ENCODE data around the gene TCF19. TPM values are rescaled to one million over a fixed set of nuclear protein-coding genes. Genes with fewer than 3 reads are reported as not detected.

TCF19 gene
- total RNA-seq, 1 experiment from 2014 or later, result 15.0 TPM

- no peaks in the 10 kb centered on the region; a peak in 1 of 7 replicates for H3K36me3 Mint-ChIP-seq (ENCODE audit: insufficient read depth in 1 of 3, low read depth in 3 of 3)
- WGBS (ENCODE audit: extremely low coverage, insufficient read length, low lambda C conversion rate), result no CpG with 5 or more reads among the region's 2 CpGs
- no peak overlapping the region for H3K4me2 ChIP-seq (ENCODE audit: insufficient read depth, insufficient read length, low read length)
These were observed 50.7 kb downstream of the TCF19 start for GRCh38 chr6:31209137-31209536.

More at GRCh38 chr6:31209137-31209536, 50.7 kb downstream of the TCF19 start:
- H3K14ac ChIP-seq (ENCODE audit: insufficient read depth, low read length), result no peak overlapping the region
- no peak overlapping the region for H3K23ac ChIP-seq (ENCODE audit: insufficient read length, low read depth, low read length)
- no peak overlapping the region for H3K27ac ChIP-seq (ENCODE audit: insufficient read length, low read depth, low read length)
- Mint-ChIP-seq H3K4me3 (no peak overlapping the region), H3K4me1 (peaks cover 17 to 22% of the 10 kb centered on the region in 2 experiments), H3K27ac (no peak overlapping the region), H3K27me3 (ENCODE audit: low read depth) (peaks cover 6% of the 10 kb centered on the region; the same call in 1 of the 2 replicates), H3K9me3 (no peaks in the 10 kb centered on the region)
- no peak overlapping the region for H2AK5ac ChIP-seq (ENCODE audit: insufficient read length, low read length)
- no peaks in the 10 kb centered on the region for H3K27me3 ChIP-seq (ENCODE audit: insufficient read depth, low read length)
- no peak for DNase-seq
- no peaks in the 10 kb centered on the region for H3K23me2 ChIP-seq (ENCODE audit: insufficient read length, low read depth, low read length, poor library complexity, severe bottlenecking)
- H3K9ac ChIP-seq (ENCODE audit: extremely low read depth, insufficient read length, low read length), result no peak overlapping the region
- H2BK5ac ChIP-seq (ENCODE audit: insufficient read length, low read length), result no peak overlapping the region
- no peak overlapping the region for H2BK12ac ChIP-seq (ENCODE audit: insufficient read length, low read depth, low read length)
- H3T11ph ChIP-seq (ENCODE audit: low read length), result no peak overlapping the region
- H3K9me3 ChIP-seq (ENCODE audit: control insufficient read depth, low read depth, low read length), result no peaks in the 10 kb centered on the region
- H3K4me1 ChIP-seq (ENCODE audit: insufficient read depth, low read length), result no peaks in the 10 kb centered on the region; the same call in 1 of the 2 replicates
- H4K8ac ChIP-seq (replicated peaks; ENCODE audit: insufficient read length, low read depth, low read length), result no peak overlapping the region
- H2BK15ac ChIP-seq (ENCODE audit: low read depth, low read length), result no peak overlapping the region
- no peak for TF ChIP-seq CTCF (conservative IDR thresholded peaks at IDR 0.05)
- H3K79me2 ChIP-seq (ENCODE audit: insufficient read depth, low read length), result no peaks in the 10 kb centered on the region
- no peaks in the 10 kb centered on the region for H3K79me1 ChIP-seq (ENCODE audit: insufficient read depth, low read depth, low read length, poor library complexity, severe bottlenecking)
- no peak overlapping the region for H3K18ac ChIP-seq (ENCODE audit: insufficient read length, low read depth, low read length)
- H3K4ac ChIP-seq (ENCODE audit: low read depth, low read length), result no peak overlapping the region
- no peak overlapping the region for H2BK20ac ChIP-seq (ENCODE audit: low read depth, low read length, poor library complexity, severe bottlenecking)
- H4K20me1 ChIP-seq (ENCODE audit: control insufficient read depth, insufficient read depth, insufficient read length), result no peaks in the 10 kb centered on the region
- H4K5ac ChIP-seq (ENCODE audit: insufficient read length, low read depth, low read length), result no peak overlapping the region
- H4K91ac ChIP-seq (ENCODE audit: insufficient read length, low read depth, low read length), result no peak overlapping the region
- H3K56ac ChIP-seq (ENCODE audit: insufficient read length, low read depth, low read length), result no peak overlapping the region
- H2BK120ac ChIP-seq (ENCODE audit: low read depth, low read length, poor library complexity, severe bottlenecking), result no peak overlapping the region
- no peak overlapping the region for H2AFZ ChIP-seq (ENCODE audit: low read length)

Data from H9 (cell line).